ENCODE results near the gene KIF18B. TPM values are rescaled to one million over a fixed set of nuclear protein-coding genes. Genes with fewer than 3 reads are reported as not detected.

Gene KIF18B
- polyA plus RNA-seq, 3 donors, result not detected

GRCh38 chr17:44935116-44935515 is 12.5 kb downstream of the KIF18B start:
- H2AFZ ChIP-seq (ENCODE audit: insufficient read depth, low read depth, low read length, poor library complexity, severe bottlenecking), result no peak overlapping the region
- H3K4me3 ChIP-seq (replicated peaks in 1 of 3; ENCODE audit: low read depth in 2 of 3, low read length in 3 of 3), result no peak overlapping the region
- Mint-ChIP-seq H3K4me3 (no peak overlapping the region), H3K9me3 (peaks cover 0 to 5% (median 2%) of the 10 kb centered on the region in 7 donors), H3K27ac (no peak overlapping the region), H3K4me1 (no peaks in the 10 kb centered on the region), H3K27me3 (ENCODE audit: low read depth in 3 of 3) (no peaks in the 10 kb centered on the region), H3K36me3 (peaks cover 58 to 81% of the 10 kb centered on the region in 2 donors)
- H3K4me1 ChIP-seq (ENCODE audit: control insufficient read depth in 1 of 2, insufficient read depth in 2 of 2, low read length in 2 of 2), result no peaks in the 10 kb centered on the region
- H3K9me3 ChIP-seq (replicated peaks in 1 of 2; ENCODE audit: control insufficient read depth in 1 of 2, insufficient read depth in 1 of 2, low read length in 2 of 2), result no peaks in the 10 kb centered on the region
- DNase-seq, result no peak
- TF ChIP-seq CTCF (IDR thresholded peaks at IDR 0.05), result no peak
- WGBS (ENCODE audit: insufficient coverage), result 100% methylated on average over 4 of the region's 9 CpGs
- H3K4me2 ChIP-seq (replicated peaks; ENCODE audit: extremely low read depth, low read length, poor library complexity, severe bottlenecking), result no peak overlapping the region
- no peak overlapping the region for H3K9ac ChIP-seq (ENCODE audit: insufficient read depth, low read length, poor library complexity, severe bottlenecking)
- H4K20me1 ChIP-seq (ENCODE audit: insufficient read depth, low read length), result no peaks in the 10 kb centered on the region
- H3K27ac ChIP-seq (ENCODE audit: low read depth in 1 of 2, low read length in 2 of 2), result peak overlapping the region in 1 of 2 donors; percentile 26
- H3K79me2 ChIP-seq (ENCODE audit: insufficient read depth, low read length), result peaks cover 49% of the 10 kb centered on the region
- intact Hi-C loops (cut with micrococcal nuclease), result no loop called here
- no peaks in the 10 kb centered on the region for H3K27me3 ChIP-seq (ENCODE audit: control insufficient read depth in 2 of 2, insufficient read depth in 2 of 2, low read length in 2 of 2)
- H3K36me3 ChIP-seq (replicated peaks in 1 of 2; ENCODE audit: control insufficient read depth in 1 of 2, insufficient read depth in 2 of 2, low read length in 2 of 2), result peaks cover 61 to 70% of the 10 kb centered on the region in 2 donors

- WGBS (ENCODE audit: insufficient coverage), result 98% methylated on average over 5 of the region's 10 CpGs
- no peak overlapping the region for H2AFZ ChIP-seq (ENCODE audit: insufficient read depth, low read depth, low read length, poor library complexity, severe bottlenecking)
- Mint-ChIP-seq H3K4me1 (no peaks in the 10 kb centered on the region), H3K36me3 (peaks cover 62 to 83% of the 10 kb centered on the region in 2 donors), H3K9me3 (peaks cover 0 to 5% (median 2%) of the 10 kb centered on the region in 7 donors), H3K27me3 (ENCODE audit: low read depth in 3 of 3) (no peaks in the 10 kb centered on the region), H3K27ac (peak overlapping the region in 3 of 7 donors; percentile 42 to 66 (median 54)), H3K4me3 (no peak overlapping the region)
- no peaks in the 10 kb centered on the region for H3K27me3 ChIP-seq (ENCODE audit: control insufficient read depth in 2 of 2, insufficient read depth in 2 of 2, low read length in 2 of 2)
- no peak overlapping the region for H3K4me3 ChIP-seq (replicated peaks in 1 of 3; ENCODE audit: low read depth in 2 of 3, low read length in 3 of 3)
- no peak overlapping the region for H3K27ac ChIP-seq (ENCODE audit: low read depth in 1 of 2, low read length in 2 of 2)
- peaks cover 64 to 73% of the 10 kb centered on the region in 2 donors for H3K36me3 ChIP-seq (replicated peaks in 1 of 2; ENCODE audit: control insufficient read depth in 1 of 2, insufficient read depth in 2 of 2, low read length in 2 of 2)
- H3K4me1 ChIP-seq (ENCODE audit: control insufficient read depth in 1 of 2, insufficient read depth in 2 of 2, low read length in 2 of 2), result no peaks in the 10 kb centered on the region
- H3K9ac ChIP-seq (ENCODE audit: insufficient read depth, low read length, poor library complexity, severe bottlenecking), result no peak overlapping the region
- TF ChIP-seq CTCF (IDR thresholded peaks at IDR 0.05), result no peak
- intact Hi-C loops (cut with micrococcal nuclease), result no loop called here
- H3K79me2 ChIP-seq (ENCODE audit: insufficient read depth, low read length), result peaks cover 45% of the 10 kb centered on the region
- no peak for DNase-seq
- H4K20me1 ChIP-seq (ENCODE audit: insufficient read depth, low read length), result no peaks in the 10 kb centered on the region
- H3K9me3 ChIP-seq (replicated peaks in 1 of 2; ENCODE audit: control insufficient read depth in 1 of 2, insufficient read depth in 1 of 2, low read length in 2 of 2), result no peaks in the 10 kb centered on the region
- no peak overlapping the region for H3K4me2 ChIP-seq (replicated peaks; ENCODE audit: extremely low read depth, low read length, poor library complexity, severe bottlenecking)
These were observed 12.8 kb downstream of the KIF18B start for GRCh38 chr17:44934745-44935105.
